GM21447 (cell line): Measurements from ENCODE around the gene TFF1.

Experiments
- ATAC-seq: cut with Tn5 transposase; IDR thresholded peaks from one replicate; pipeline ENCODE4 v1.9.1; 2021; ENCODE audit not compliant: unreplicated experiment

Gene TFF1

DNA sequence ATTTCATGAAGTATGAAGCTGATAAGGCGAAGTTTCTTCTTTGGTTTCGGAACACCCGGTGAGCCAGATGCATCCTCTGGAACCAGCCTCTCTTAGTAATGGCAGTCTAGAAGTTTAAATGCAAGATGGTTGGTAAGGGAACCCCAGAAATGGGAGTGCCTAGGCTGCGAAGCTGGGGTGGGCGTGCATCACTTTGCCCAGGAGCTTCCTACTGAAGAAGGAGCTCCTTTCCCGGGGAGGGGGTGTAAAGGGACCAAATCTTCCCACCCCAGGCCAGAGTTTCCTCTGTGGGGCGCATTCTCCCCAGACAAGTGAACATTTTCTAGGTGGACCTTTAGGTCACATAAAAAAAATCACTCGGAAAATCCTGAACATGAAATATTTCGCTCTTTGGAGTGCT lies 19.9 kb downstream of the TFF1 start:
- no peak for ATAC-seq

DNA sequence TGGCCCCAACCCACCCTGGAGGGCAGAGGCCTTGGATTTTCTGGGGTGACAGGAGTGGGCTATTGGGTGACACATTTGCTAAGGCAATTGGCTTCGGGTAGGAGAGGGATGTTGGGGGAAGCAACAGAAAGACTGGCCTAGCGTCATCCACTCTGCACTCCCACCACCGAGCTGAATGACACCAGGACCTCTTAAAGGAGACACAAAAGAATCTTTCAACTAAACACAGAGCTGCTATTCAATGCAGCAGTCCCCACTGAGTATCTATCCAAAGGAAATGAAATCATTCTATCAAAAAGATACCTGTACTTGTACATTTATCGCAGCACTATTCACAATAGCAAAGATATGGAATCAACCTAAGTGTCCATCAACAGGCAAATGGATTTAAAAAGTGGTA lies 21.7 kb downstream of the TFF1 start:
- ATAC-seq: no peak

DNA sequence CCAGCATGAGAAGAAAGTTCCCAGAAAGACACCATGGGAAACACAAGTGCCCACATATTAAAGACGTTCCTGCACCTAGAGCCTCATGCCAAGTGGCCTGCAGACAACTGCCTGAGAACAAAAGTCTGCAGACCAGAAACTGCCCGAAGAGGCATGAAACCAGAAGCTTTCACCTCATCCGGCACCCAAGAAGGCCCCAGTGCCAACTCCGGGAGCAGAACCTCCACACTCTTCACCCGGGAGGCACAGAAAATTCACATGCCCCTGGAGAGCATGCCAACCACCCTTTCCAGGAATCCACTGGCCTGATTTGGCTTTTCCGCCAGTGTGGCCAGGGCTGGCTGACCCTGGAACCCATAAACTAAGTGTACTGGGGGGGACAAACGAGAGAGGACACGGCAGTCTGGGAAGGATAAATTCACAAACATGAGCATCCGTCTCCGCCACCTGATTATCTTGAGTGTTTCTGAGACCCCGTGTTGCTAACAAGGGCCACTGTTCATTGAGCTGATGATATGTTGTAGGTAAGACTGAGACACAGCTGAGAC lies 22.3 kb downstream of the TFF1 start:
- ATAC-seq: no peak

DNA sequence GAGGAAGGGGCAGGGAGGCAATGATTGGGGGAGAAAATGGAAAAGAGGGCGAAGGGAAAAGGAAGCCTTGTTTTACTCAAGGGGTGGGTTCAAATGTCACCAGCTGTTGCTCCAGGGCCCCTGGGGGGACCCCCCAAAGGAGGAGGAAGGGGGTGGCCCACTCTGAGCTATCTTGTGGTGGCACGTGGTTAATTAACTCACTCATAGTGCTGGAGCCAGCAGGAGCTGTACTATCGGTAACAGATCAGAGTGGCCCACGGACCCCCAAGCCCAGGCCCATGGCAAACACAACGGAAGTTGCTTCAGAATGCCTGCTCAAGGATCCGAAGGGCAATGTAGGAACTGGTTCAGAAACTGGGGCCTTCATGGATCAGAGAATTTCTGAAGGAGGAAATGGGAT lies 22.8 kb downstream of the TFF1 start:
- no peak for ATAC-seq

DNA sequence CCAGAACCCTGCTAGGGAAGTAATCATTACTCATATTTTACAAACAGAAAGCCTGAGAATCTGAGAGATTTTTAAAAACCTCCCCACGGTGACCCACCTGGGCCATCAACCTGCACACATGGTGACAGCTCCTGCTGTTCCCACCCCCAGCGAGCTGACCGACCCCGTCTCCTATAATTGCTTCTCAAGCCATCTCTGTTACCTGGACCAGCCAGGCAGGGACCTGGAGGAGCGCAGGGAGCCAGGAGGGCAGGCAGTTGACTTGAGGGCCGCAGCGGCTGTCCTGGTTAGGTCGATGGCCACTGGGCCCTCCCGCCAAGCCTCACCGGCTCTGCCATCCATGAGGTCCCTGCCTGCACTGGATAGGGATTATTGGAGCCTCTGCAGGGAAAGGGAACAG lies 23.2 kb downstream of the TFF1 start:
- no peak for ATAC-seq

DNA sequence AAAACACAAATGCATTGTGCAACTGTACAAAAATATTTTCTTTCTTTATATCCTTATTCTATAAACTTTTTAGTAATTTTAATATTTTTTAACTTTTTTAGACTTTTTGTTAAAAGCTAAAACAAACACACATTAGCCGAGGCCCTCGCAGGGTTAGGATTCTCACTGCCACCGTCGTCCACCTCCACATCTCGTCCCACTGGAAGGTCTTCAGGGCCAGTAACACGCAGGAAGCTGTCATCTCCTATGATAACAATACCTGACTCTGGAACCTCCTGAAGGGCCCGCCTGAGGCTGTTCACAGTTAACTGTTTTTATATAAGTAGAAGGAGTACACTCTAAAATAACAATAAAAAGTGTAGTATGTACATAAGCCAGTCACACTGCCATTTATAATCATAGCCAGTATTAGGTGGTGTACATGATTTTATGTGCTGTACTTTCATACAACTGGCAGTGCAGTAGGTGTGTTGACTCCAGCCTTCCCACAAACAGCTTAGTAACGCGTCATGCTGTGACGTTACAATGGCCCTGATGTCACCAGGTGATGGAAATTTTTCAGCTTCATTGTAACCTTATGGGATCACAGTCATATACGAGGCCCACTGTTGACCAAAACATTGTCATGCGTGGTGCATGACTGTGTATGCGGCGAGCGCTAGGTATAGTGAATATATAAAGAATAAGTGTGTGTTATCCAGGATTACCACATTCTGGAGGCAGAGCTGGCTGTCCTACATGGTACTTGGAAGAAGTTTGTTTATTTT lies 24.4 kb downstream of the TFF1 start:
- ATAC-seq: no peak

DNA sequence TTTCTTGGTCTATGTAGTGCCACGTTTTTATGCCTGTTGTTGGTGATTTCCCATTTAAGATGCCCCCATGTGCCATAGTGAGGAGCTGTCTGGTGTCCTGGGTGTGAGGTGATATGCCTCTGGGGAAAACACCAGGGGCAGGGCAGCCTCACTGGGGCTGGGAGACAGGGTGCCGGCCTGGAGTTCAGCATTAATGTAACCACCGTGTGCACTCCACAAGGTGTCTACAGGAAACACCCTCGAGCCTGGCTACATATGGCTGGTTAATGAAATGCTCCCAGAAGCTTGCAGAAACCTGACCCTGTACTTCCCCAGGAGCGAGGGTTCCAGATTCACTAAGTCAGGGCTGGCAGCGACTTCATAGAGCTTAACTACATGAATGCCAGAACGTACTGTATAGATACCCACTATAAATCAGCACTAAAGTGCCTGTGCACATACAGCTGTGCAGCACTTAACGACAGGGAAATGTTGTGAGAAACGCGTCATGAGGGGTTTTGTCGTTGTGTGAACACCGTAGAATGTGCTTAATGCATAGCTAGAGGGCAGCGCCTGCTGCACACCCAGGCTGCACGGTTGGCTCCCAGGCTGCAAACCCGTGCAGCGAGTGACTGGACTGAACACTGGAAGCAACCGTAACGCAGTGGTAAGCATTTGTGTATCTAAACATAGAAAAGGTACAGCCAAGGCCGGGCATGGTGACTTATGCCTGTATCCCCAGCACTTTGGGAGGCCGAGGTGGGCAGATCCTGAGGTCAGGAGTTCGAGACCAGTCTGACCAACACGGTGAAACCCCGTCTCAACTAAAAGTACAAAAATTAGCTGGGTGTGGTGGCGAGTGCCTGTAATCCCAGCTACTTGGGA lies 25.9 kb downstream of the TFF1 start:
- no peak for ATAC-seq

DNA sequence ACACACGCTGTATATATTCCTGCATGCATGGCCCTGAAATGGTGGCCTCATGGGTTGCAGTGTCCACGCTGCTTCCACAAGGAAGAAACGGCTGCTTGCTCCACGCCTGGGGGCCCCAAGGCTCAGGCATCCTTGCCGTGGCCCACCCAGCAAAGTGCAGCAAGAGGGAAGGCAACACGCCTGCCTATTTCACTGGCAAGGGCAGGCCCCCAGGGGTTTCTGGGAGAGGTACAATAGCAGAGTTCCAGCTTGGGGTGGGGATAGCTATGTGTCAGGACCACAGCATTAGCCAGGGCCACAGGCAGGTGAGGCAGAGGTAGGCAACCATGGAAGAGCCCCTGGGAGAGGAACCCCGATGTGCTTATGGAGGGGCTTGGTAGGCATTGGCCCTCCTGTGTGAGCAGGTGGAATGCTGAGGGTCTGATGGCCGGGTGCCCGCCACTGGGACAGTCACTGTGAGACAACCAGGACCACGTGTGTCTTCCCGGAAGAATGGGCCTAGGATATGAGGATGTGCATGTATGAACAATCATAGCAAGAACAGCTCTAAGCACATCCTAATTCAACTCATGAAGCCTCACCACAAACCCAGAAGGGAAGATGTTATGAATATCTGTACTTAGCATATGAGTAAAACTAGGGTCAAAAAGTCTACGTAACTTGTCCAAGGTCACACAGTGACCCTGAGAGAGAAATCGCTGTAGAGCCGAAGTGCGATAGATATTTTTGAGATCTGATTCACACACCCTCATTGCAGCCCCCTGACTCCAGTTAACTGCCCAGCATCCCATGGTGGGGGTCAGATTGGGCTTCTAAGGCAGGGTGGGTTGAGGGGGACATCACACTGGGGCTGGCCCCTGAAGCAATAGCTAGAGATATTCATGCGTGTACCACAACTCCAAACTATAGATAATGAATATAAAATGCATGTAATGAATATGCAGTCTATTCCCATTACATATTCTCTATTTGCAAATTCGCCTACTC lies 27.3 kb downstream of the TFF1 start:
- no peak for ATAC-seq

DNA sequence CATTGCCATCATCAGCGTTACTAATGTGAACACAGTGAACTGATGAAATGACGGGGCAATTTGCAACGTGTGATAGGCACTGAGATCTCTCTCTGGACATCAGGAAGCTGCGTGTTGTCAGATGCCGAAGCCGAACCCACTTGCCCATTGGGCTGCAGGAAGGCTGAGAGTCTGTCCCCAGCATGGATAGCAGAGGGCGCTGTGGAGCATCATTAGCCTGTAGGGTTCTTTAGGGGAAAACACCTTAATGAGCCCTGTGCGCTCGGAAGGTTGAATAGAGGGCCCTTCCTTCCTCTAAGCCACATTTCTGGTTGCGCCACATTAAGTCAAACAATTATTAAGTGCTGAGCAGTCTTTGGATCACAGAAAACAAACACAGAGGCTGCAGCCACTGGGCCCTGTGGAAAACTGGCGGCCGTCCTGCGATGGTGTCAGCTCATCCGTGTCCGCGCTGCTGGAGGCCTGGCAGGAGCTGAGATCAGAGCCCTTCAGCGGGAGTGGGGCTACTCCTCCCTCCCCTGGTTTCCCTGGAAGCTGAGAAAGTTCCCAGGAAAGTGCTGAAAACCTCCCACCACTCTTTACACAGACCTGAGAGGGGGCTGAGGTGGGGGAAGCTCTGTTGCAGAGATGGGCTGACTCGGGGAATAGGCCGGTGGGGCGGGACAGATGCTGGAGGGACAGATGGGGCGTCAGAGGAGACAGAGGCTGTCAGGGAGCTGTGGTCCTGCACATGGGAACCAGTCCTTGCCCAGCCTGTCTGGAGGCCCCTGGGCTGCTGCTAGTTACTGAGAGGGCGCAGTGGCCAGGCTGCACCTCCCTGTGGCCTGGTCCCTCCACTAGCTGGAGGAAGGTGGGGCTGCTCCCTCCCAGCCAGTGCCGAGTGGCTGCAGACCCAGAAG lies 28.3 kb downstream of the TFF1 start:
- ATAC-seq: no peak

DNA sequence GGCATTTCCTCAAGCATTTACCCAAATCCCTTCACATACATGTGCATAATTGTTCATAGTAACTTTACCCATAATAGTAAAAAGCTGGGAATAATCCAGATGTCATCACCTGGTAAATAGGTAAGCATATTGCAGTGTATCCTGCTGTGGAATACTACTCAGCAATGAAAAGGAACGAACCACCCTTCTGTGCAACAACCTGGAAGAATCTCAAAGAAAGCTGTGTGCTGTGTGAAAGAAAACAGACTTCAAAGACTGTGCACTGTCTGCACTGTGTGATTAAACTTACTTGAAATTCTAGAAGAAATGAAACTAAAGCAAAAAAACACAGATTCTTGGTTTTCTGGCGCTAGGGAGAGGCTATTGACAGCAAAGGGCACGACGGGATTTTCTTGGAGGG lies 29.1 kb downstream of the TFF1 start:
- ATAC-seq: no peak

DNA sequence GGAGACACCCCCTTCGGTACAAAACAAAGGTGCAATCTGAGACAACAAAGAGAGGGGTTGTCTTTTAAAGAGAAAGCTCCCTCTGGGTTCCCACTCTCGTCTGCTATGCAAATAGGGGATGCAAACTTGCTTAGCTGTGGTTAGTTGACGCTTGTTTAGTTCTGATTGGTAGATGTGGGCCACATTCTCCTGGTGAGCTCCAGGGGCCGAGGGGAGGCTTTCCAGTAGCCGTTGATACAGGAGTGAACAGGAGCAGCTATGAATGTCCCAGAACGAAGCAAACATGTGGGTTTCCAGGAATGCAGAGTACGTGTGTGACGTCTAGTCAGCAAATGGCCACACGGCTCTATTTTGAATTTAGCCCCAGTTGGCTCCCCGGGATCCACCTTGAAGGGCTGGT lies 30.3 kb downstream of the TFF1 start:
- ATAC-seq: no peak

DNA sequence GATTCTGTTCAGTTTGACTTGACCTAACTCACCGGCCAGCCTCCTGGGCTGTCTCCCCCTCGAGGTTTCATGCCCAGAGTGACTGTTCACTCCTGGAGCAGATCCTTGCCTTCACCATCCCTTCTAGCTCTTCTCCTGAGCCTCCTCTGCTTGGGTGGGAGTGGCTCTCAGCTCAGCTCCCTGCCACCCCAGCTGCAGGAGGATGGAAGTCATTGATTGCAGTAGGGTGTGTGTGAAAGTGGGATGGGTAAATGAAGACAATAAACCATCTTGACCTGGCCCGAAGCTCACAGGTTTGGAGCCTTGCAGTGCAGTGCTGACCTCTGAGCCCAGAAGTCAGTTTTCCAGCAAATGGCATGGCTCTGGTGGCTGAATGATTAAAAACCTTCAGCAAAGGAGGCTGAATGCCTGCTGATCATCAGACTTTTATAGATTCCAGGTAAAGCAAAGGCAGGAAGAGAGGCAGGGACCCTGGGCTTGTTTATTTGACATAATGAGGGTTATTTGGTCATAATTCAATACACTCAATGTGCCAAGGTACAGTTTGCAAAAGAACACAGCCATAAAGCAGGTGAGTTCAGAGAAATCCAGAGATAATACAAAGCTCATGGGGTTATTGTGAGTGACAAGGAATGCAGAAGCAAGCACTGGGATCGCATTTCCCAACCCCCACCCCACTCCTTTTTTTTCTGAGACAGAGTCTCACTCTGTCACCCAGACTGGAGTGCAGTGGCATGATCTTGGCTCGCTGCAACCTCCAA lies 33.6 kb downstream of the TFF1 start:
- no peak for ATAC-seq

DNA sequence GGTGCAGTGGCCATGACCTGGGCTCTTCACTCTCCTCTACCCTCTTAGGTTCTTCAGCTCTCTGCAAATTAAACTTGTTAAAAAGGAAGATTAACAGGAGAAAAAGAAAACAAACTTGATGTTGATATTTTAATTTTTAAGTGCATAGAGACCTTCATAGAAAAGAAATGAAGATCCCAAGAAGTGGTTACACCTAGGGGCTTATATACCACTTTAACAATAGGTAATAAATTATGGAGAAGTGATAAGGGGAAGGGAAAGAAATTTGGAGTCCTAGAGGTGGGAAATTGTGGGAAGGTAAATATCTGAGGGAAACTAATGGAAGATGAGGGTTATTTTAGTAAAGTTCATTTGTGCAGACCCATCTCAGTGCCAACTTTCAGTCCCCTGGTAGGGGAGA lies 34.7 kb downstream of the TFF1 start:
- no peak for ATAC-seq

DNA sequence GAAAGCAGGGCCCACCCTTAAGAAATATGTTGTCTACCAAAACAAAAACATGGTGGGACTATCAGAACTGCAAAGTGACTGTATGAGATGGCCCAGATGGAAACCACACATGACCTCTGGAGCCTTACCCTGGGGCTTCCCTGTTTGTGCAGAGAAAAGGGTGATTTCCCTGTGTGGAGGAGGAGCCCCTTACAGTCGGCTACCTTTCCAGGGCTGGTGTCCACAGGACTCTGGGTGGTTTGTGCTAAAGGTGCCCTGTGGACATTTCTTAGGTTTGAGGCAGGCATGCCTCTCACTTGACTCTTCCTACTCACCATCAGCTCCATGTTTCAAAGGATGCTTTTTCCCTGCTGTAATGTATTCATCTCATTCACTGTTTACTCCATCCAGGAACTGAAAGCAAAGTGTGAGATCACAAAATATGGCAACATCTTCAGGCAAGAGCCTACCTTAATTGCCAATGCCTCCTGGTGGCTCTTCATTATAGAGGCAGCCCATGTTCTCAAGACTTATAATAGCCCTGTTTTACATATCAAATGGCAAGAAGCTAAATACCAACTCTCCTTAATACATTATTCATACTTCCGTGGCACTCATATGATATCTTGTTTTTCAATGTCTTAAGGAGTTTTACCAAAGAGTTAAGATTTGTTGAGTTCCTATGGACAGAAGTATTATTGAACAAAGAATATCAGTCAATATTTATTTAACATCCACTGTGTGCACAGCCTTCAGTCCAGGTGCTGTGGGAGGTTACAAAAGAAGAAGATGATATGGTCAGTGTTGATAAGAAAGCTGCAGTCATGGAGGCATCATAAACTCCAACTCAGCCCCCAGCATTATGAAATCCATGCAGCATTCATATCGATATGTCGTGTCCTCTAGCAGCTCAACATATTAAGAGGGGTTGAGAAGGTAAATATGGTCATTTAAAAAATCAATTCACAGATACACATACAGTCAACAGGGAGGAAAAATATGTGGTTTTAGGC lies 35.7 kb downstream of the TFF1 start:
- ATAC-seq: no peak

DNA sequence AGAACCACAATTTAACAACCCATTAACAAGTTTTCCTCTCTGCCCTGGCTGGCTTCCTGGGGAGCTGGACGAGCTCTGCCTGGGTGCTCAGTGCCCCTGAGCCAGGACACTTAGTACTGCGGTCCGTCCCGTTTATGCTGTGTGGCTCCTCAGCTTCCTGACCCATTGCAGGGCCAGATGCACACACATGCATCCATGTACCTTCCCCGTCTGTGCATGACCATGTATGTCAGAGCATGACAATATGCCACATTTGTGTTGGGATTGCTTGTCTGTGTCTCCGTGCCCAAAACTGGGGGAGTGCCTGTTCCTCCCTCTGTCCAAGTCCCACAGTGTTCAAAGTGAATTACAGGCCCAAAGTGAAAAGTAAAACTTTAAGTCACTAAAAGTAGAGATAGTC lies 41.4 kb downstream of the TFF1 start:
- no peak for ATAC-seq

DNA sequence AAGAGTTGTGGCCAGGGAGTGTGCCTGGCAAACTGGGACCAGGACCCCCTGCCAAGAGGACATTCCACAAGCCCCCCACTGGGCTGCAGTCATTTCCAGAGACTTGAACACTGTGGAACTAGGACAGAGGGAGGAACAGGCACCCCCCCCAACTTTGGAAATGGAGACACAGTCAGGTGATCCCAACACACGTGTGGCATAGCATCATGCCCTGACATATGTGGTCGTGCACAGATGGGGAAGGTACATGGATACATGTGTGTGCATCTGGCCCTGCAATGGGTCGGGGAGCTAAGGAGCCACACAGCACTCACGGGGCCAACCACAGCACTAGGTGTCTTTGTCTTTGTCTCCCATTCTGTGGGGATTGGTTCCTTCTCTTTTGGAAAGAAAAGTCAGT lies 44.5 kb downstream of the TFF1 start:
- no peak for ATAC-seq

DNA sequence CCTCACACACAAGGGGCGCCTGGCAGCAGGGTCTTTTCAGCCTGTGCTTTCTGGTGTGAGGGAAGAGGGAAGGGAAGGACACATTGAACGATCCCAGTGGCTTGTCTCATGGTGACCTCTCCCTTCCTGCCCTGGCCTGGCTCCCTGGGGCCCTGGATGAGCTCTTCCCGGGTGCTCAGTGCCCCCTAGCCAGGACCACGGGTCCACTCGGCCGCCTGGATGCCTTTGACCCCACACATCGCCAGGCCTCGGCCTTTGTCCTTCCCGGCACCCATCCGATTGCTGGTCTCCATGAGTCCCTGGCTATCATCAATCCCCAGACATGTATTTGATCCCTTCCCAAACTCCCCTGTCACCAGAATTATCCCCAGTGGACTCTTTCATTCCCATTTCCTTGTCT lies 45.1 kb downstream of the TFF1 start:
- no peak for ATAC-seq

DNA sequence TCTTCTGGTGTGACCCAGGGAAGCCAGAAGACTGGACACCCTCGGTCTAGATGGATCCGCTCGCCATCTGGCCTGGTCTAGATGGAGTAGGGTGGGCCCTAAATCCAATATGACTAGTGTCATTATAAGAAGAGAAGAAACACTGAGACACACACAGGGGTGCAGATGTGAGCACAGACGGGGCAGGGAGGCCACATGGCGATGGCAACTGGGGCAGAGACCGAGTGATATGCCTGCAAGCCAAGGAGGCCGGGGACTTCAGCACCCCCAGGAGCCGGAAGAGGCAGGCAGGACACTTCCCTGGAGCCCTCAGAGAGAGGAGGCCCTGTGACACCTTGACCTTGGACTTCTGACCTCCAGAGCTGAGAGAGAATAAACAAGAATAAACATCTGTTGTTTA lies 45.5 kb downstream of the TFF1 start:
- ATAC-seq: no peak
